Astrocyte of the spinal cord (primary cell): Measurements from ENCODE around the gene AKAP8L.
"Not testable (repeated sequence)": the region's sequence is repeated elsewhere in the genome, so short reads cannot be mapped to it uniquely, and the experiment has no call there.

Source experiments
- DNase-seq: peaks from one replicate; pipeline ENCODE4 v3.0.0; 2011; ENCODE audit warnings: low read depth, low spot score
- H3K4me3 ChIP-seq: 2 replicates; pipeline ENCODE4 v1.5.1; 2011; ENCODE audit warnings: low read depth, mild to moderate bottlenecking, low read length, moderate library complexity
- CTCF ChIP-seq: IDR thresholded peaks from 2 replicates; pipeline ENCODE4 v1.5.1; 2012; ENCODE audit warnings: low read depth, mild to moderate bottlenecking, low read length, inconsistent platforms
- in situ Hi-C: cut with HindIII; loops from 2 replicates; pipeline ENCODE4 v1.10.0; 2017; ENCODE audit warnings: low sequenced_read_pairs

Gene AKAP8L

DNA sequence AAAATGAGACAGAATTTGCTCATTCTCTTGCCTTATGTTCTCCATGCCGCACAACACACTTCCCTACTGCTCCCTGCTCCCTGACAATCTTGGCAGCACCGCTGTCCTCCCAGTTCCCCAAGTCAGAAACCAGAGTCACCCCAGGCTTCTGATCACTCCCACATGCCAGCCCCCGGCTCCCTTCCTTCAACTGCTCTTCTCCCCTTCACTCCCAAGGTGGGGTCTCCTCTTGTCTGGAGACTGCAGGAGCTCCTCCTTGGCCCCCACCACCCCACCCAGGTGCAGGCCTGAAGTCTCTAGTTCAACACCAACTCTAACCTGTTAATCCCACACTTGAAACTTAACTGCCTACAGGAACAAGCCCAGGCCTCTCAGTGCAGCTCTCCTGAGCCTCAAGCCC, 22.4 kb downstream of the AKAP8L start:
- TF ChIP-seq CTCF = no peak
- no peak overlapping the region for H3K4me3 ChIP-seq
- in situ Hi-C loops = no loop called here
- DNase-seq = no peak

DNA sequence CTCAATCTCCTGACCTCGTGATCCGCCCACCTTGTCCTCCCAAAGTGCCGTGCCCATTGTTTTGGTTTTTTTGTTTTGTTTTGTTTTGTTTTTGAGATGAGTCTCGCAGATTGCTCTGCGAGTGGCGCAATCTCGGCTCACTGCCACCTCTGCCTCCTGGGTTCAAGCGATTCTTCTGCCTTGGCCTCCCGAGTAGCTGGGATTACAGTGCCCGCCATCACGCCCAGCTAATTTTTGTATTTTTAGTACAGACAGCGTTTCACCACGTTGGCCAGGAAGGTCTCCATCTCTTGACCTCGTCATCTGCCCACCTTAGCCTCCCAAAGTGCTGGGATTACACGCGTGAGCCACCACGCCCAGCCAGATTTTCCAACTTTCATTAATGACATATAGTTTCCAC, 23.5 kb downstream of the AKAP8L start:
- DNase-seq, H3K4me3 ChIP-seq, in situ Hi-C loops: not testable (repeated sequence)

- no peak overlapping the region for H3K4me3 ChIP-seq
- no peak for DNase-seq
- TF ChIP-seq CTCF = no peak
- in situ Hi-C loops = no loop called here
These were observed 24.4 kb downstream of the AKAP8L start for GRCh38 chr19:15394426-15394825.

GRCh38 chr19:15393963-15394362, 24.8 kb downstream of the AKAP8L start:
- no peak for DNase-seq
- no peak for TF ChIP-seq CTCF
- in situ Hi-C loops = no loop called here
- no peak overlapping the region for H3K4me3 ChIP-seq

DNA sequence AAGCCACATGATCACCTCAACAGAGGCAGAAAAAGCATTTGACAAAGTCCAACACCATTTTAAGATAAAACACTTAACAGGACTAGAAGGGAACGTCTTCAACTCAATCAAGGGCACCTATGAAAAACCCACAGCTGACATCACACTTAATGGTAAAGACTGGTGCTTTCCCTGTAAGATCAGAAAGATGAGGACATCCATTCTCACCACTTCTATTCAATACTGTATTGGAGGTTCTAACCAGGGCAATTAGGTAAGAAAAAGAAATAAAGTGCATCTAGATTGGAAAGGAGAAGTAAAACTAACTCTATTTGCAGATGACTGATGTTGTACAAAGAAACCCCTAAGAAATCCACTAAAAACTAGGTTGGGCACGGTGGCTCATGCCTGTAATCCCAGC, 28.0 kb downstream of the AKAP8L start:
- TF ChIP-seq CTCF = no peak
- no peak for DNase-seq
- in situ Hi-C loops = no loop called here
- no peak overlapping the region for H3K4me3 ChIP-seq

- no peak for TF ChIP-seq CTCF
- in situ Hi-C loops = no loop called here
These were observed 36.9 kb downstream of the AKAP8L start for GRCh38 chr19:15381864-15382263.

GRCh38 chr19:15381429-15381828, 37.4 kb downstream of the AKAP8L start:
- no peak for TF ChIP-seq CTCF
- in situ Hi-C loops = no loop called here
- DNase-seq = no peak
- no peak overlapping the region for H3K4me3 ChIP-seq

More at GRCh38 chr19:15381864-15382263, 36.9 kb downstream of the AKAP8L start:
- H3K4me3 ChIP-seq = no peak overlapping the region
- DNase-seq = no peak
